ACC112 (cell line): ENCODE measurements around the gene MED15.

Experiments
- H2AFZ ChIP-seq: fragments of 200-600 bp; sonication (generic); one replicate; pipeline ENCODE4 v1.6.0; 2017; ENCODE audit warnings: antibody characterized with exemption, low read length; ENCODE audit not compliant: unreplicated experiment
- H3K27ac ChIP-seq: fragments of 200-600 bp; sonication (generic); 2 replicates; pipeline ENCODE4 v1.5.1; 2014; ENCODE audit warnings: low read depth, mild to moderate bottlenecking, antibody characterized with exemption, low read length, moderate library complexity
- H3K27me3 ChIP-seq: fragments of 200-600 bp; sonication (generic); 2 replicates; pipeline ENCODE4 v1.6.1; 2014; ENCODE audit warnings: mild to moderate bottlenecking, antibody characterized with exemption, low read length, moderate library complexity, mixed read lengths; ENCODE audit not compliant: insufficient read depth
- H3K36me3 ChIP-seq: fragments of 200-600 bp; sonication (generic); 2 replicates; pipeline ENCODE4 v1.6.1; 2016; ENCODE audit warnings: mild to moderate bottlenecking, antibody characterized with exemption, low read length, moderate library complexity, mixed read lengths; ENCODE audit not compliant: insufficient read depth
- H3K4me1 ChIP-seq: fragments of 200-600 bp; sonication (generic); one replicate; pipeline ENCODE4 v1.6.1; 2016; ENCODE audit warnings: low read length, mixed read lengths; ENCODE audit not compliant: insufficient read depth, unreplicated experiment, control insufficient read depth
- H3K4me3 ChIP-seq: fragments of 200-600 bp; sonication (generic); 2 replicates; pipeline ENCODE4 v1.5.1; 2014; ENCODE audit warnings: mild to moderate bottlenecking, low read depth, low read length
- H3K79me2 ChIP-seq: fragments of 200-600 bp; sonication (generic); one replicate; pipeline ENCODE4 v1.6.0; 2016; ENCODE audit warnings: low read length; ENCODE audit not compliant: control insufficient read depth, unreplicated experiment, insufficient read depth

Gene MED15

DNA sequence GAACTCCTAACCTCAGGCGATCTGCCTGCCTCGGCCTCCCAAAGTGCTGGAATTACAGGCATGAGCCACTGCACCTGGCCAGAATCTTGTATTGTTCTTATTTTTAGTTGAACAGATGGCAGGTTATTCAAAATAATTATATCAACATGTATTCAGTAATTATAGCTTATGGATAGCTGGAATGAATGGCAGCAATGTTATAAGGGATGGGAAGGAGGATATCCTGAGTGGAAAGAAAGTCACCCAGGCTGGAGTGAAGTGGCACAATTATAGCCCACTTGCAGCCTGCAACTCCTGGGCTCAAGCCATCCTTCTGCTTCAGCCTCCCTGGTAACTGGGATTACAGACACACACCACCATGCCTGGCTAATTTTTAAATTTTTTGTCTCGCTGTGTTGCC lies 88.1 kb downstream of the MED15 start:
- H3K79me2 ChIP-seq, result no peaks in the 10 kb centered on the region
- no peak overlapping the region for H3K4me3 ChIP-seq
- H3K36me3 ChIP-seq, result no peaks in the 10 kb centered on the region
- no peaks in the 10 kb centered on the region for H3K4me1 ChIP-seq
- H3K27me3 ChIP-seq, result no peaks in the 10 kb centered on the region
- no peak overlapping the region for H3K27ac ChIP-seq
- no peak overlapping the region for H2AFZ ChIP-seq

GRCh38 chr22:20599117-20599516 lies 91.7 kb downstream of the MED15 start:
- no peaks in the 10 kb centered on the region for H3K79me2 ChIP-seq
- no peaks in the 10 kb centered on the region for H3K36me3 ChIP-seq
- H2AFZ ChIP-seq, result no peak overlapping the region
- H3K27ac ChIP-seq, result no peak overlapping the region
- H3K4me1 ChIP-seq, result no peaks in the 10 kb centered on the region
- H3K4me3 ChIP-seq, result no peak overlapping the region
- no peaks in the 10 kb centered on the region for H3K27me3 ChIP-seq

GRCh38 chr22:20600137-20600673 lies 92.8 kb downstream of the MED15 start:
- Histone ChIP-seq H3K27ac (no peak overlapping the region), H3K4me1 (no peaks in the 10 kb centered on the region), H3K36me3 (no peaks in the 10 kb centered on the region), H3K27me3 (no peaks in the 10 kb centered on the region), H3K4me3 (no peak overlapping the region), H2AFZ (no peak overlapping the region), H3K79me2 (no peaks in the 10 kb centered on the region)

GRCh38 chr22:20601308-20601707 lies 93.9 kb downstream of the MED15 start:
- Histone ChIP-seq H3K27me3 (no peaks in the 10 kb centered on the region), H3K4me3 (no peak overlapping the region), H3K36me3 (no peaks in the 10 kb centered on the region), H3K27ac (no peak overlapping the region), H3K79me2 (no peaks in the 10 kb centered on the region), H2AFZ (no peak overlapping the region), H3K4me1 (no peaks in the 10 kb centered on the region)

DNA sequence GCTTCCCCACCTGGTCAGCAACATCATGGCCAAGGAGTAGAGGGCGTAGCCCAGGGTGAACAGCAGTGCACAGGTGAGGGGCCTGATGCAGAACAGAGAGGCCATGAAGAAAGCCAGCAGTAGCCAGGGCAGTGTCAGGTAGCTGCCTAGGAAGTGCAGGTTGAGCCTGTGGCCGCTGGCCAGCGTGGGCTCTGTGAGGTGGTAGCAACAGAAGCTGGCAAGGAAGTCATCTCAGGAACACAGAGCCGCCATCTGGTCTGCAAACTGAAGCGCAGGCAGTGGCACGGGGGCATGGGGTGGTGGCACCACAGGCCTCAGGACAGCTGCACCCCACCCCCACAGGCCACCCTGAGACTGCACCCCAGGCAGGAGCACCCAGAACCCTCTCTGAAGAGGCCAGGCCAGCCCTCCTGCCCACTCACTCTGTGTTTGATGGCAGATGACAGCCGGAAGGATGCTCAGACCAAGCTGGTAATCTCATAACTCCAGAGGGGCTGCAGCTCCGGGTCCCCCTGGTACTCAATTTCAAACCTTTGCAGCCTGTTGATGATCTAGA lies 95.3 kb downstream of the MED15 start:
- Histone ChIP-seq H3K79me2 (no peaks in the 10 kb centered on the region), H3K27me3 (no peaks in the 10 kb centered on the region), H3K27ac (no peak overlapping the region), H3K36me3 (no peaks in the 10 kb centered on the region), H2AFZ (no peak overlapping the region), H3K4me3 (no peak overlapping the region), H3K4me1 (no peaks in the 10 kb centered on the region)

DNA sequence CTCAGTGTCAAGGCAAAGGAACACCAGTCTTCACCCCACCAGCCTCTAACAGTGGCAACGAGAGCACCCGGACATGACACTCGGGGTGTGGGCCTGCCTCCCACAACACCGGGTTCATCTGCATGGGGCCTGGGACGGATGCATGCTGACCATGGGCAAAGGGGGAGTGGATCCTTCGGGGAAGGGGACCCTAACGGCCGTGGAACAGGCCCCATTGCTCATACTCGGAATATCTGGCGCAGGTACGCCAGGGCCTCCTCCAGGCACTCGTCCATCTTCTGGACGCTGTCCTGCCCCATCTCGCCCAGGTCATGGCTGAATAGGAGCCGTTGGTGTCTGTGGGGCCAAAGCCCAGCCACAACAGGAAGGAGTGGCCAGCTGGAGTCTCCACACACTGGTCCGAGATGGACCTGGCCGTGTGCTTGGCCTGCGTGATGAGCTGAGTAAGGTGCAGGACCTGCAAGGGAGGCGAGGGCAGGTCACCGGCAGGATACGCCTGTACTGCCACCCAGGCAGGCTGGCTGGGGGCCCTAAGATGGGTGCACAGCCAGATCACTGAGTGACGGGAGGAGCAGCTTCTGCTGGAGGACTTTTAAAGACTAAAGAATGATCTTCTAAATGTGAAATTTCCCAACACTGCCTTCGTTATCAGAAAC lies 96.8 kb downstream of the MED15 start:
- H3K36me3 ChIP-seq, result no peaks in the 10 kb centered on the region
- H3K4me3 ChIP-seq, result no peak overlapping the region
- H3K27me3 ChIP-seq, result no peaks in the 10 kb centered on the region
- no peaks in the 10 kb centered on the region for H3K79me2 ChIP-seq
- no peak overlapping the region for H3K27ac ChIP-seq
- no peaks in the 10 kb centered on the region for H3K4me1 ChIP-seq
- no peak overlapping the region for H2AFZ ChIP-seq

- H3K79me2 ChIP-seq, result no peaks in the 10 kb centered on the region
- no peaks in the 10 kb centered on the region for H3K36me3 ChIP-seq
- H3K4me3 ChIP-seq, result no peak overlapping the region
- H3K27ac ChIP-seq, result no peak overlapping the region
- no peak overlapping the region for H2AFZ ChIP-seq
- no peaks in the 10 kb centered on the region for H3K4me1 ChIP-seq
- no peaks in the 10 kb centered on the region for H3K27me3 ChIP-seq
These were observed 97.4 kb downstream of the MED15 start for GRCh38 chr22:20604776-20605221.

- Histone ChIP-seq H3K27me3 (no peaks in the 10 kb centered on the region), H3K79me2 (no peaks in the 10 kb centered on the region)
These were observed 97.9 kb downstream of the MED15 start for GRCh38 chr22:20605328-20605727.

GRCh38 chr22:20606041-20606783 lies 98.8 kb downstream of the MED15 start:
- Histone ChIP-seq H3K4me1 (no peaks in the 10 kb centered on the region), H3K79me2 (no peaks in the 10 kb centered on the region), H3K27me3 (no peaks in the 10 kb centered on the region), H2AFZ (no peak overlapping the region), H3K27ac (no peak overlapping the region), H3K4me3 (no peak overlapping the region), H3K36me3 (no peaks in the 10 kb centered on the region)

More at GRCh38 chr22:20605328-20605727, 97.9 kb downstream of the MED15 start:
- H2AFZ ChIP-seq, result no peak overlapping the region
- H3K4me3 ChIP-seq, result no peak overlapping the region
- H3K36me3 ChIP-seq, result no peaks in the 10 kb centered on the region
- H3K4me1 ChIP-seq, result no peaks in the 10 kb centered on the region
- no peak overlapping the region for H3K27ac ChIP-seq

- H2AFZ ChIP-seq, result no peak overlapping the region
These were observed 99.3 kb downstream of the MED15 start for GRCh38 chr22:20606784-20607128.

More at GRCh38 chr22:20606784-20607128, 99.3 kb downstream of the MED15 start:
- Histone ChIP-seq H3K4me3 (no peak overlapping the region), H3K4me1 (no peaks in the 10 kb centered on the region), H3K36me3 (no peaks in the 10 kb centered on the region), H3K27ac (no peak overlapping the region), H3K79me2 (no peaks in the 10 kb centered on the region), H3K27me3 (no peaks in the 10 kb centered on the region)
